Tongue (tissue), 3 donors: ENCODE results near the gene NMRK1. TPM values are rescaled to one million over a fixed set of nuclear protein-coding genes. Genes with fewer than 3 reads are reported as not detected.

Experiments used
- DNase-seq: peaks from one replicate; pipeline ENCODE4 v3.0.0-alpha.2; 2015
- small RNA-seq: library from RNA; depleted of rRNA; stranded (forward); fragments of <200 nt; gene quantifications from one replicate; pipeline ENCODE3, GENCODE V24; 2014; ENCODE audit warnings: low replicate concordance
- total RNA-seq: library from RNA; depleted of rRNA; stranded (reverse); fragments of >200 nt; gene quantifications from one replicate; pipeline ENCODE4 v1.2.3, GENCODE V29; 2014

NMRK1 gene
- total RNA-seq, 1 donor from 2014 or later = 12.3 TPM

DNA sequence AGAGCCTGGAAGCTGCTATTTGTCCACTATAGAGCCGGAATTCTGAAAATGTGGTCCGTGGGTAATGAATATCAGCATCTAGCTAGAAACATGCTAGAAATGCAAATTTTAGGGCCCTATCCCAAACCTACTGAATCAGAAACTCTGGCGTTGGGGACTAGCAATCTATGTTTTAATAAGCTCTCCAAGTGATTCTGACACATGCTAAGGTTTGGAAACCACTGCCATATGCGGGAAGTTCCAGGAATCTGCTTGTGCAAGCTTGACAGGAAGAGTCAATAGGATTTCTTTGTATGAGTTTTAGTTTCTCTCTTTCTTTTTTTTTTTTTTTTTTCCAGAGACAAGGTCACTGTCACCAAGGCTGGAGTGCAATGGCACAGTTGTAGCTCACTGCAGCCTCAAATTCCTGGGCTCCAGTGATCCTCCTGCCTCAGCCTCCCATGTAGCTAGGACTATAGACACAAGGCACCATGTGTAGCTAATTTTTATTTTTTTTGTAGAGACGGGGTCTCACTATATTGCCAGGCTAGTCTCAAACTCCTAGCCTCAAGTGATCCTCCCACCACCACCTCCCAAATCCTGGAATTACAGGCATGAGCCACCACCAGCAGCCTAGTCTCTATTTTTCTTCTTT is 33.5 kb downstream of the NMRK1 start:
- no peak for DNase-seq

GRCh38 chr9:75053869-75054268 is 34.1 kb downstream of the NMRK1 start:
- no peak for DNase-seq

DNA sequence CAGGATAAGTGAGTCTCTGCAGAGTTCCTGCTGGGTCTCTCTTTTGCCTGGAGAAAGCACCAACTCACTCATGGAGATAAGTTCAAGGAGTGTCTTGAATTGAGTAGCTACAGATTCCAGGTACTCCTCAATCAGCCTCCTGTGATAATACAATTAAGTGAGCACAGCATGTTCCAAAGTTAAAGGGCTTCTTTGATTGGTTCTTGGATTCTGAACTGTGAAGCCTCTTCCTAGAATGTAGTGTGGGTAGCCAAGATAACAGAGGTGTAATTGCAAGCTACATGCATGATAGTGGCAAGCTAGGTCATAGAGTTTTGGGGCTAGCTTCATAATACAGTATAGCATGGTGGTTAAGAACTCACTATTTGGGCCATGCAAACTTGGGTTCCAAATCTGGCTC is 36.7 kb downstream of the NMRK1 start:
- DNase-seq = no peak

DNA sequence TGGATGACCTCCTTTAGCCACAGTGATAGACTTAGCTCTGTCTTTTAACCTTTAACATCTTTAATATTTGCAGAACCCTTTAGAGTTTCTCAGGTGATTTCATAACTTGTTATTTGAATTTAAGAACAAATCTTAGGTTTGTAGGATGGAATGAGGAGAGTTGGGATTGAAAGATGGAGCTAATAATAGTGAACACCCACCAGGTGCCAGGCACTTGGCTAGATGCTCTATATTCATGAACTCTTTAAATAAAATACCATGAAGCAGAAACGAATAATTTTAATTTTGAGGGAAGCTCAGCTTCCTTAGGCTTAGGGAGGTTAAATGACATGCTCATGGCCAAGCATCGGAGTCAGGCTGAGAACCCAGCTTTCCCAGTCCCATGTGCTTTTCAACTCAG is 40.4 kb downstream of the NMRK1 start:
- no peak for DNase-seq

GRCh38 chr9:75046725-75047345 is 41.1 kb downstream of the NMRK1 start:
- no peak for DNase-seq

DNA sequence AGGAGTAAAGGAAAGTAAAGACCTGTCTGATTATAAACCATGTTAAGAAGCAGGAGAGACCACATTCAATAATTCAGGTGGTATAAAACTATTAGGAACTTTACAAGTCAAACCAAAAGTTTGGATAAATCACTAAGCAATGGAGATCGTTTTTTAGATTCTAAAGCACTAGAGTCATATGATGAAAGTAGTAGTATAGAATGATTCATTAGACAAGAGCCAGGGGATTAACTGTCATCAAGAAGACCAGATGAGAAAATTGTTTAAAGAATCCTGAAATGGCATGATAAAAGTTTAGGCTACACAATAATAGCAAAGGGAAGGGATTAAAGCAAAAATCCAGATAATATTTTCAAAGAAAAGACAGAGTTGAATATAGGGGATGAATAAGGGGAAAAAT is 46.9 kb downstream of the NMRK1 start:
- no peak for DNase-seq

DNA sequence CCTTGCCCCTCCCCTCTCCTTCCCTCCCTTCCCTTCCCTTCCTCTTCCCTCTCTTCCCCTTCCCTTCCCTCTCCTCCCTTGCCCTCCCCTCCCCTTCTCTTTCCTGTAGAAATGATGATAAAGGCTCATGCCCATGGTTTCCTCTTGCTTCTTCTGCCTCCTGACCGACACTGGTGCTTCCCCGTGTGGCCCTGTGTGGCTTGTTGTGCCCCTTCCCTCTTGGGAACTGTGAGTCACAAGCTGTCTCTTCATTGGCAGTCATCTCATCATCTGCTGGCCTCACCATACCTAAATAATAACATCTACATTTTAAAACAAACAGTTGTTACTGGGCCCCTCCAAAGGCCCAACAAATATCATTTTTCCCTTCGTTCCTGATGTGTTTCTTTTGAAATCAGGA is 48.2 kb downstream of the NMRK1 start:
- no peak for DNase-seq

DNA sequence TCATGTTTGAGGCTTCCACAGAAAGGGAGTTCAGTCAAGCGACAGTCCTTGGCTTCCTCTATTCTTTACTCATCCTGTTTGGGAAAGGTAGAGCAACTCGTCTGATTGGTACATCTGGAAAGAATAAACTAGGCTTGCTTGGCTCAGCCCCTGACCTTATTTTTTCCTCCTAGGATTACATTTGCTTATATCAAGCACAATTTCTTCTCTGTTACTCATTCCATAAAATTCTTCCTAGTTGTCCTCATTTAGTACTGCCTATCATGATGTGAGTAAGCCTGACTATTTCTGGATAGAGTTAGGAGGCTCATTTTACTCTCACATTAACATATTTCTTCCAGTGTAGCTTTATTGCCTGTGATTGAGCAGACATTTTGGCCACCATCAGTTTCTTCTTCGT is 48.9 kb downstream of the NMRK1 start:
- peak; percentile 44 for DNase-seq

DNA sequence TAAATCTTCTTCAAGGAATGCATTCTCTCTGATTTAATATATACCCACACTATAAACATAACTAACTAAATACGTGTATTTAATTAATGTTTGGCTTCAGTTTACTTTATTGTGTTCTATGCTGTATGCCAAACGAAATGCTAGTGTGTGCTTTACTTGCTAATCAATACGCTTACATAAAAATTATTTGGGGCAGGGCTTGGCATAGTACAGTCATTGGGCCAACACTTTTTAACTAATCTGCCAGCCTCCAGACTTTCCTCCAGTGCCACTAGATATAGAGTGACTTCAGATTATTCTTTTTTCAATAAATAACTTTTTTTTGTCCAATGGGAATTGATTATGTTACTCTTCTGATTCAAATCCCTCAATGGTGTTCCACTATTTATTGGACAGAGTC is 51.2 kb downstream of the NMRK1 start:
- no peak for DNase-seq

- no peak for DNase-seq
Measured at GRCh38 chr9:75033791-75034473, 54.0 kb downstream of the NMRK1 start.

DNA sequence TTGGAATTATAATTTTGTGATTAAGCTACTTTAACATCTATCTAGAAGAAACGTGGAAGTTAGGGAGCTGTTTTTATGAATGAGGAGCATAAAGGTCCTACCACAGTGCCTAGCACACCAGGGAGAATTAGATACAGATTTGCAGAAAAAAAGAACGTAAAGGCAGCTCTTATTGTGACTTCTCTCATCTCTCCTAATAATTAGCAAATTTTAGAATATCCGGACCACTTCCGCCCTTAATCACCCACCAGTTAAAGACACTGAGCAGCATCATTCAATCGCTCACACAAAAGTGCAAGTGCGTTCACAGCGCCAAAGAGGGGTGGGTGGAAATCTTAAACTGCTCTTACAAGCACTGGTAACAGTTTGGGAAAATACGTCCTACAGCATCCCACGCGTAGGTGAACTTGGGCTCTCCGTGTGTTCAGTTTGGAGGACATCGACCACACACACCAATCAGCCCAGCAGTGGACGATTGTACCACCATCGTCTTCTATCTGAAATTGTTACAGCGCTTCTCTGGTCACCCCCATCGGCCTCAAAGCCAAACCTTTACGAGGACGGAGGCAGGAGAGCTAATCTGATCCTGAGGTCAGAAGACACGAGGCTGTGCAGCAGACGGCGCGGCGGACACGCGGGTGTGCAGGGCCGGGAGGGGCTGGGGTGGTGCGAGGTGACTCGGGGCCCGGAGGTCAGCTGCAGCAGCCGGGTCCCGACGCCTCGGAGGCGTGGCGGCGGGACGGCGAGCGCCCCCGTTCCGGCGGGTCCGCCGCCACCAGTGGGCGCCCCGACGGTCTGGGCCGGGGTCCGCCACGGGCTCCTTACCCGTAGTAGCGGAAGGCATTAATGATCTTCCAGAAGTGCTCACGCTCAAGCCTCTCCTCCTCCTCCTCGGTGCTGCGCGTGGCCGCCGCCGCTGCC is 60.5 kb downstream of the NMRK1 start:
- DNase-seq = peak; percentile 66

DNA sequence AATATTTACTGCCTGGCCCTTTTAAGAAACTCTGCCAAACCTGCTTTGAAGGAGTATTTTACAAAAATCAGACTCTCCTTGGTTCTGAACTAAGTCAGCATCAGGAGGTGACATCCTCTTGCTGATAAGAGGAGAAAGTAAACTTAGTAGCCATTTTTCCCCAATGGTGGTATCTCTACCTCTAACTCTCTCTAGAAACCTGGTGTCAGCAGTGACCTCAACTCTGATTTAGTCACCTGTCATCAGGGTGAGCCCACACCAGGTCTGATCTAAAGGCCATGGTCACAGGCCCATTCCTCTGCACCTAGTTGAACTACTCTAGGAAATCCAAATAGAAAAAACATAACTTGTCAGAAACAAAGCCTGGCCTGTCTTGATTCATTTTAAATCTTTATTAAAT is 64.1 kb downstream of the NMRK1 start:
- DNase-seq = no peak

DNA sequence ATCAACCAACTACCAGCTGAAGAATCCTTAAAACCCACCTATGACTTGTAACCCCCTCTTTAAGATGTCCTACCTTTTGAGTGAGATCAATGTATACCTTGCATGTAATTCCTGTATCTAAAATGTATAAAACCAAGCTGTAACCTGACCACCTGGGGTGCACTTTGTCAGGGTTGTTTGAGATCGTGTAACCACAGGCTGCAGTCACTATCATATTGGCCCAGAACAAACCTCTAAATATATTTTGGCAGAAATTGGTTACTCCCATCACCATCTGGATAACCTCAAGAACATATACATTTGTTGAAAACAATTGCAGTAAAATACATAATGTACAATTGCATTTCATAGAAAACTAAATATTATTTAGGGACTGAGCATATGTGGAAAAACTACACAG is 68.3 kb downstream of the NMRK1 start:
- no peak for DNase-seq

DNA sequence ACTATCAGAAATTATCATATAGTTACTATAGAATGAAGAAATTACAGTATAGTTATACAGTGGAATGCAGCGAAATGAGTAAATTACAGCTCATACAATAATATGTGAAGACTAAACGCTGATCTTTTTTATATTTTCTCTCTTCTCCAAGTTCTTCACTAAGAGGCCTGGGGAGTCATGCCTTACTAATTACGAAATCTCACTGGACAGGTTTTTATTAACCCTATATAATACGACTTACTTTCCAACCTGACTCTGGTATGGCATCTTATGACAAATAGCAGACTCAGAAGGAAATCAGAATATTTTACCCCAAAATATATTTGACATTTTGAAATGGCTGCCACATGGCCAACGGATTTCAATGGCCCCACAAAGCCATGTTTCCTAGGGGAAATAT is 68.9 kb downstream of the NMRK1 start:
- DNase-seq = no peak

DNA sequence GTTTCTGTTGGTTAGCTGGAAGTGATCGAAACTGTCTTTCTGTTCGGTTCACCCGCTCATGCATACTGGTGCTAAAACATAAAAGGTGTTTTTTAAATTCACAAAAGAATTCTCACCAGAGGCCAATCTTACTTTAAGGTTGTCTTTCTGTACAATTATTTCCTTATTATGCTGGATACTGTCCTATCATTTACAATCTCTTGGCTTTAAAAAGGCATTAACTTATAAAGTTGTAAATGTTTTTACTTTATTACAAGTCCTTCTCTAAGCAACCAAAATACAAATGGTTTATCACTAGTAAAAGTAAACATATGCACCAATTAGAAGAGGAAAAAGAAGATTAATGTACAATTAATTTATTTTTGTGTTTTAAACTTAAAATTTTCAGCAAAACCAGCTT is 70.6 kb downstream of the NMRK1 start:
- DNase-seq = no peak

DNA sequence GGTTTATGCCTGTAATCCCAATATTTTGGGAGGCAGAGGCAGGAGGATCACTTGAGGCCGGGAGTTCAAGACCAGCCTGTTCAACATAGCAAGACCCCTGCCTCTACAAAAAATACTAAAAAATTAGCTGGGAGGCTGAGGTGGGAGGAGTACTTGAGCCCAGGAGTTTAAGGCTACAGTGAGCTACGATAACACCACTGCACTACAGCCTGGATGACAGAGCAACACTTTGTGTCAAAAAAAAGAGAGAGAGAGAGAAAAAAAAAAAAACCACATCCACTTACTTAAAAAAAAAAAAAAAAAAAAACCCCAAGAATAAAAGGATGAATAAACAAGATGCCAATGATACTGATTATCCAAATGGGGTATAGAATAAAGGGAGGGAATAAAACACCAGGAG is 74.2 kb downstream of the NMRK1 start:
- DNase-seq = no peak

Small RNA genes lying within 50 kb of the gene (small RNA-seq; reads per million reads assigned to genes)
- not detected for gene RF02271

Other genes starting within 250 kb of the NMRK1 start
- gene TRPM6, start 200.2 kb downstream of the NMRK1 start, total RNA-seq = 0.72 TPM
- 6.6 TPM for gene C9orf40, start 135.2 kb downstream of the NMRK1 start, total RNA-seq
- 39.8 TPM for gene CARNMT1, start 59.9 kb downstream of the NMRK1 start, total RNA-seq
- gene OSTF1, start 359 bp upstream of the NMRK1 start, total RNA-seq = 17.8 TPM